HUES64 (cell line): ENCODE measurements around the gene PRKCZ.

Experiments used
- H3K27ac ChIP-seq: 2 replicates; pipeline ENCODE4 v1.7.0; 2013; ENCODE audit warnings: low read depth, low read length, inconsistent platforms
- H3K27me3 ChIP-seq: 2 replicates; pipeline ENCODE4 v1.6.1; 2013; ENCODE audit warnings: mild to moderate bottlenecking, low read length; ENCODE audit not compliant: insufficient read depth
- H3K36me3 ChIP-seq: 2 replicates; pipeline ENCODE4 v1.6.1; 2013; ENCODE audit warnings: mild to moderate bottlenecking, low read length; ENCODE audit not compliant: insufficient read depth
- H3K4me1 ChIP-seq: 2 replicates; pipeline ENCODE4 v1.6.1; 2013; ENCODE audit warnings: mild to moderate bottlenecking, low read length, moderate library complexity; ENCODE audit not compliant: insufficient read depth
- H3K4me3 ChIP-seq: 2 replicates; pipeline ENCODE4 v1.5.1; 2013; ENCODE audit warnings: mild to moderate bottlenecking, low read length, moderate library complexity
- H3K9ac ChIP-seq: 2 replicates; pipeline ENCODE4 v1.6.1; 2013; ENCODE audit warnings: mild to moderate bottlenecking, low read depth, low read length
- H3K9me3 ChIP-seq: 2 replicates; pipeline ENCODE4 v1.6.1; 2013; ENCODE audit warnings: low read depth, low read length; ENCODE audit not compliant: insufficient read depth
- WGBS: fragments of 150-250, 120-280 bp; methylation state at CpG from one replicate; pipeline ENCODE4 v1.1.7; 2013; ENCODE audit warnings: missing lambda C conversion rate; 5-methylcytosine and 5-hydroxymethylcytosine counted together

Gene PRKCZ

GRCh38 chr1:2070800-2071530 lies 20.8 kb downstream of the PRKCZ start:
- Histone ChIP-seq H3K4me1 (no peaks in the 10 kb centered on the region), H3K4me3 (no peak overlapping the region), H3K36me3 (0 out of 2 replicates have a peak, but pooled peaks cover 4% of the 10 kb centered on the region), H3K9me3 (no peaks in the 10 kb centered on the region), H3K27me3 (no peaks in the 10 kb centered on the region), H3K9ac (no peak overlapping the region), H3K27ac (no peak overlapping the region)
- WGBS: 95% methylated on average over 35 of the region's 36 CpGs

- Histone ChIP-seq H3K9me3 (peaks cover 7% of the 10 kb centered on the region; the same call in 1 of the 2 replicates), H3K4me3 (no peak overlapping the region), H3K4me1 (no peaks in the 10 kb centered on the region), H3K36me3 (peaks cover 9% of the 10 kb centered on the region; the same call in 1 of the 2 replicates), H3K27me3 (no peaks in the 10 kb centered on the region), H3K9ac (no peak overlapping the region), H3K27ac (no peak overlapping the region)
- 90% methylated on average over 25 of the region's 25 CpGs for WGBS
Observed at GRCh38 chr1:2072109-2072806, 22.0 kb downstream of the PRKCZ start.

- Histone ChIP-seq H3K4me1 (no peaks in the 10 kb centered on the region), H3K9me3 (peaks cover 13% of the 10 kb centered on the region), H3K9ac (no peak overlapping the region; the same call in 1 of the 2 replicates), H3K4me3 (no peak overlapping the region), H3K36me3 (peaks cover 14% of the 10 kb centered on the region), H3K27me3 (no peaks in the 10 kb centered on the region), H3K27ac (peak overlapping the region; percentile 25; the same call in 1 of the 2 replicates)
- 97% methylated on average over 14 of the region's 14 CpGs for WGBS
Observed at GRCh38 chr1:2072891-2073290, 22.7 kb downstream of the PRKCZ start.

- Histone ChIP-seq H3K36me3 (peaks cover 16% of the 10 kb centered on the region), H3K4me1 (no peaks in the 10 kb centered on the region), H3K9ac (no peak overlapping the region), H3K27ac (peak overlapping the region; percentile 25; the same call in 1 of the 2 replicates), H3K4me3 (no peak overlapping the region), H3K9me3 (peaks cover 20% of the 10 kb centered on the region), H3K27me3 (no peaks in the 10 kb centered on the region)
- 91% methylated on average over 59 of the region's 59 CpGs for WGBS
Observed at GRCh38 chr1:2073382-2074230, 23.4 kb downstream of the PRKCZ start.

- H3K4me3 ChIP-seq: no peak overlapping the region
- peaks cover 20% of the 10 kb centered on the region for H3K9me3 ChIP-seq
- no peaks in the 10 kb centered on the region for H3K27me3 ChIP-seq
- H3K9ac ChIP-seq: no peak overlapping the region
- H3K4me1 ChIP-seq: no peaks in the 10 kb centered on the region
- 92% methylated on average over 19 of the region's 19 CpGs for WGBS
- peaks cover 16% of the 10 kb centered on the region for H3K36me3 ChIP-seq
- no peak overlapping the region for H3K27ac ChIP-seq
Observed at GRCh38 chr1:2074396-2074795, 24.2 kb downstream of the PRKCZ start.

- 92% methylated on average over 38 of the region's 38 CpGs for WGBS
- H3K36me3 ChIP-seq: peaks cover 16% of the 10 kb centered on the region
- H3K27me3 ChIP-seq: no peaks in the 10 kb centered on the region
- peaks cover 20% of the 10 kb centered on the region for H3K9me3 ChIP-seq
- H3K4me1 ChIP-seq: no peaks in the 10 kb centered on the region
- H3K27ac ChIP-seq: 0 out of 2 replicates have a peak overlapping the region, but pooled peaks have one; percentile 30
- H3K4me3 ChIP-seq: no peak overlapping the region
- H3K9ac ChIP-seq: no peak overlapping the region
Observed at GRCh38 chr1:2074944-2075740, 24.9 kb downstream of the PRKCZ start.

- H3K27ac ChIP-seq: no peak overlapping the region
- peaks cover 16% of the 10 kb centered on the region for H3K36me3 ChIP-seq
- no peak overlapping the region for H3K9ac ChIP-seq
- no peak overlapping the region for H3K4me3 ChIP-seq
- no peaks in the 10 kb centered on the region for H3K27me3 ChIP-seq
- 96% methylated on average over 21 of the region's 21 CpGs for WGBS
- peaks cover 20% of the 10 kb centered on the region for H3K9me3 ChIP-seq
- no peaks in the 10 kb centered on the region for H3K4me1 ChIP-seq
Observed at GRCh38 chr1:2076826-2077225, 26.6 kb downstream of the PRKCZ start.

GRCh38 chr1:2078170-2078569 lies 28.0 kb downstream of the PRKCZ start:
- Histone ChIP-seq H3K4me3 (no peak overlapping the region), H3K27me3 (no peaks in the 10 kb centered on the region), H3K9me3 (peaks cover 20% of the 10 kb centered on the region), H3K27ac (no peak overlapping the region), H3K9ac (no peak overlapping the region), H3K36me3 (peaks cover 16% of the 10 kb centered on the region), H3K4me1 (no peaks in the 10 kb centered on the region)
- WGBS: 98% methylated on average over 7 of the region's 7 CpGs

GRCh38 chr1:2079396-2080085 lies 29.3 kb downstream of the PRKCZ start:
- H3K9me3 ChIP-seq: peaks cover 20% of the 10 kb centered on the region
- WGBS: 97% methylated on average over 28 of the region's 28 CpGs
- no peak overlapping the region for H3K27ac ChIP-seq
- H3K27me3 ChIP-seq: no peaks in the 10 kb centered on the region
- H3K4me1 ChIP-seq: no peaks in the 10 kb centered on the region
- peaks cover 16% of the 10 kb centered on the region for H3K36me3 ChIP-seq
- no peak overlapping the region for H3K9ac ChIP-seq
- H3K4me3 ChIP-seq: no peak overlapping the region

- no peaks in the 10 kb centered on the region for H3K4me1 ChIP-seq
- H3K27ac ChIP-seq: no peak overlapping the region
- 96% methylated on average over 16 of the region's 16 CpGs for WGBS
- peaks cover 20% of the 10 kb centered on the region for H3K9me3 ChIP-seq
- H3K4me3 ChIP-seq: no peak overlapping the region
- no peaks in the 10 kb centered on the region for H3K27me3 ChIP-seq
- H3K36me3 ChIP-seq: peaks cover 16% of the 10 kb centered on the region
- no peak overlapping the region for H3K9ac ChIP-seq
Observed at GRCh38 chr1:2080140-2080539, 29.9 kb downstream of the PRKCZ start.
